Activated CD8-positive, alpha-beta T cell treated with anti-CD3 and anti-CD28 coated beads for 36 hours (primary cell): ENCODE data around the gene GPBP1. TPM values are rescaled to one million over a fixed set of nuclear protein-coding genes. Genes with fewer than 3 reads are reported as not detected.

Source experiments
- ATAC-seq: fragments of 200-7000 bp; cut with Tn5 transposase; one replicate; pipeline ENCODE4 v1.10.0; 2021; ENCODE audit warnings: mild to moderate bottlenecking, moderate library complexity
- CTCF ChIA-PET: fragments of 350-600 bp; sonication (Branson Sonifier 250); formaldehyde crosslinking; loops from one replicate; lab custom pipeline; 2021; ENCODE audit warnings: antibody characterized with exemption; lab: Charles Lee
- POLR2A ChIA-PET: fragments of 350-600 bp; sonication (Branson Sonifier 250); formaldehyde crosslinking; loops from one replicate; lab custom pipeline; 2021; ENCODE audit warnings: antibody characterized with exemption; lab: Charles Lee
- DNase-seq: peaks from one replicate; pipeline ENCODE4 v3.0.0-alpha.2; 2020
- H3K27ac Mint-ChIP-seq: one replicate; pipeline ENCODE4 v1.8.0; 2021; ENCODE audit warnings: mild to moderate bottlenecking, mixed read lengths
- H3K27me3 Mint-ChIP-seq: one replicate; pipeline ENCODE4 v1.8.0; 2021; ENCODE audit warnings: mixed read lengths
- H3K36me3 Mint-ChIP-seq: one replicate; pipeline ENCODE4 v1.8.0; 2021; ENCODE audit warnings: low read depth, mixed read lengths
- H3K4me1 Mint-ChIP-seq: one replicate; pipeline ENCODE4 v1.8.0; 2021; ENCODE audit warnings: low read depth, mixed read lengths
- H3K4me3 Mint-ChIP-seq: one replicate; pipeline ENCODE4 v1.8.0; 2021; ENCODE audit warnings: mild to moderate bottlenecking, moderate library complexity, mixed read lengths
- H3K9me3 Mint-ChIP-seq: one replicate; pipeline ENCODE4 v1.8.0; 2021; ENCODE audit warnings: mixed read lengths
- CTCF ChIP-seq: fragments of 200-600 bp; IDR thresholded peaks from one replicate; pipeline ENCODE4 v1.8.0; 2022; ENCODE audit warnings: antibody characterized with exemption, mild to moderate bottlenecking
- intact Hi-C: fragments of 100-400 bp; cut with micrococcal nuclease; formaldehyde crosslinking; loops from one replicate; pipeline ENCODE4 v1.10.0; 2022
- total RNA-seq, 2 experiments: library from RNA; stranded (reverse); gene quantifications; one replicate each; pipeline ENCODE4 v1.2.3, GENCODE V29; 2021

The GPBP1 gene
- total RNA-seq, 2 experiments from 2014 or later = 87.9 to 88.5 TPM

GRCh38 chr5:57207681-57208080 is 33.8 kb downstream of the GPBP1 start:
- DNase-seq (no peak), ATAC-seq (no peak)
- TF ChIP-seq CTCF = no peak
- H3K4me1 Mint-ChIP-seq = peaks cover 72% of the 10 kb centered on the region
- peak overlapping the region; percentile 10 for H3K27ac Mint-ChIP-seq
- intact Hi-C loops = no loop called here
- no peaks in the 10 kb centered on the region for H3K9me3 Mint-ChIP-seq
- no peak overlapping the region for H3K4me3 Mint-ChIP-seq
- H3K36me3 Mint-ChIP-seq = peaks cover 20% of the 10 kb centered on the region
- H3K27me3 Mint-ChIP-seq = no peaks in the 10 kb centered on the region
- ChIA-PET POLR2A (no interaction called here), CTCF (interaction anchor here (0.8 to 1.8 kb wide), 2 partner anchors 70 to 258 kb away, joined by 3 to 5 read pairs; no protein-coding TSS in a partner anchor)

DNA sequence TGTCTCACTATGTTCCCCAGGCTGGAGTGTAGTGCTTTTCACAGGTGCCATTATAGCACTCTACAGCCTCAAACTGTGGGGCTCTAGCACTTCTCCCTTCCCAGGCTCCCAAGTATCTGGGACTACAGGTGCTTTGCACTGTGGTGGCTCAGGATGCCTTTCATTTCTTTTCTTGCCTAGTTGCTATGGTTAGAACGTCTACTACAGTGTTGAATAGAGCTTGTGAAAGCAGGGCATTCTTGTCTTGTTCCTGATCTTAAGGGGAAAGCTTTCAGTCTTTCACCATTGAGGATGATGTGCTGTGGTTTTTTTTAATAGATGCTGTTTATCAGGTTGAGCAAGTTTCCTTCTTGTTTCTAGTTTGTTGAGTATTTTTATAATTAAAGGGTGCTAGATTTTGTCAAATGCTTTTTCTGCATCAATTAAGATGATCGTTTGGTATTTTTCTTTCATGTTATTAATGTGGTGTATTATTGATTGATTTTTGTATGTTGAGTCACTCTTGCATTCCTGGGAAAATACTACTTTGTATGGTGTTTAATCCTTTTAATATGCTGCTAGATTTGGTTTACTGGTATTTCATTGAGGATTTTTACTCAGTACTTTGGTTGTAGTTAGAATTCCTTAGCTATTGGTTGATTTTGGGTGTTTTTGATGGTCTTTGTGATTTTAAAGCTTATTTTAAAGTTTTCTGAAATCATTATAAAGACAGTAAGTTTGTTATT is 35.6 kb downstream of the GPBP1 start:
- no peaks in the 10 kb centered on the region for H3K9me3 Mint-ChIP-seq
- POLR2A ChIA-PET = interaction anchor here (0.7 to 0.8 kb wide), 2 partner anchors 17 to 249 kb away, joined by 3 read pairs; no protein-coding TSS in a partner anchor

GRCh38 chr5:57210633-57211032 is 36.8 kb downstream of the GPBP1 start:
- intact Hi-C loops = no loop called here
- Mint-ChIP-seq H3K36me3 (peaks cover 32% of the 10 kb centered on the region), H3K27me3 (no peaks in the 10 kb centered on the region), H3K4me1 (peaks cover 69% of the 10 kb centered on the region), H3K4me3 (no peak overlapping the region), H3K27ac (peak overlapping the region; percentile 51), H3K9me3 (no peaks in the 10 kb centered on the region)
- ChIA-PET CTCF (no interaction called here), POLR2A (no interaction called here)
- DNase-seq (no peak), ATAC-seq (no peak)
- no peak for TF ChIP-seq CTCF

More for the DNA sequence above, 35.6 kb downstream of the GPBP1 start:
- no peak for DNase-seq
- no peak for TF ChIP-seq CTCF
- Mint-ChIP-seq H3K27ac (peak overlapping the region; percentile 39), H3K27me3 (no peaks in the 10 kb centered on the region), H3K4me3 (no peak overlapping the region), H3K36me3 (peaks cover 27% of the 10 kb centered on the region), H3K4me1 (peaks cover 68% of the 10 kb centered on the region)
- CTCF ChIA-PET = interaction anchor here (1.8 kb wide), 1 partner anchor 11 kb away, joined by 7 read pairs; no protein-coding TSS in a partner anchor
- no peak for ATAC-seq
- intact Hi-C loops = no loop called here

GRCh38 chr5:57211039-57211438 is 37.2 kb downstream of the GPBP1 start:
- Mint-ChIP-seq H3K4me3 (no peak overlapping the region), H3K27ac (peak overlapping the region; percentile 51), H3K9me3 (no peaks in the 10 kb centered on the region), H3K27me3 (no peaks in the 10 kb centered on the region), H3K4me1 (peaks cover 70% of the 10 kb centered on the region), H3K36me3 (peaks cover 36% of the 10 kb centered on the region)
- CTCF ChIA-PET = no interaction called here
- DNase-seq (no peak), ATAC-seq (no peak)
- intact Hi-C loops = no loop called here
- POLR2A ChIA-PET = no interaction called here
- TF ChIP-seq CTCF = no peak

DNA sequence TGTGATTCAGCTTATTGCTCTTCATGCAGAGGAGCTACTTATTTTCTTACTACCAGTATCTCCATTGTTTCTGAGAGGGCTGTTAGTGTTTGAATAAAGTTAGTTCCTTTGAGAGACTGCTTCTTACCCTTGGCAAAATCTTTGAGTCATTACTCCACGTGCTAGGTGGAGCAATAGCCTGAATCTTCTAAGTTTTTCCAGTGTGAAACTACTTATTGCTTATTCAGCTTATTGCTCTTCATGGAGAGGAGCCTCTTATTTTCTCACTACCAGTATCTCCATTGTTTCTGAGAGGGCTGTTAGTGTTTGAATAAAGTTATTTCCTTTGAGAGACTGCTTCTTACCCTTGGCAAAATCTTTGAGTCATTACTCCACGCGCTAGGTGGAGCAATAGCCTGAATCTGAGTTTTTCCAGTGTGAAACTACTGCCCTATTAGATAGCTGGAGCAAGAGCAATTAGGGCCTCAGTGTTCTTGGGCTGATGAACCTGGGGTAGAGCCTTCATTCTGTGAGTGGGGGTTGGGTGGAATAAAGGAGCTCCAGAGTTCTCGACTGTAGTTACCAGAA is 41.9 kb downstream of the GPBP1 start:
- Mint-ChIP-seq H3K27ac (peak overlapping the region; percentile 80), H3K36me3 (peaks cover 36% of the 10 kb centered on the region), H3K4me3 (no peak overlapping the region), H3K27me3 (no peaks in the 10 kb centered on the region), H3K9me3 (no peaks in the 10 kb centered on the region), H3K4me1 (peaks cover 59% of the 10 kb centered on the region)
- intact Hi-C loops = no loop called here
- ChIA-PET CTCF (interaction anchor here (0.8 to 1.8 kb wide), 4 partner anchors 9 to 315 kb away, joined by 3 to 4 read pairs (median 4); no protein-coding TSS in a partner anchor), POLR2A (interaction anchor here (0.6 kb wide), 1 partner anchor 9 kb away, joined by 3 read pairs; no protein-coding TSS in a partner anchor)
- ATAC-seq (no peak), DNase-seq (no peak)
- TF ChIP-seq CTCF = no peak
